HCT116 (cell line): ENCODE data around the gene MBD3L2B. TPM values are rescaled to one million over a fixed set of nuclear protein-coding genes. Genes with fewer than 3 reads are reported as not detected.

Experiments used
- ATAC-seq: fragments of 200-7000 bp; cut with Tn5 transposase; 2 replicates; pipeline ENCODE4 v1.9.1; 2020; ENCODE audit warnings: mild to moderate bottlenecking, moderate library complexity
- BruUV-seq: library from RNA; stranded (reverse); fragments of 400-500 nt; replicated peaks from 2 replicates; lab custom pipeline; 2021; lab: Mats Ljungman, UMichigan
- CTCF ChIA-PET: fragments of 300-600 bp; sonication (Branson Sonifier 250); formaldehyde crosslinking; loops from one replicate; lab custom pipeline; 2021; ENCODE audit warnings: antibody characterized with exemption; lab: Charles Lee
- POLR2A ChIA-PET: fragments of 300-600, 350-600 bp; sonication (Branson Sonifier 250); formaldehyde crosslinking; loops from one replicate; lab custom pipeline; 2021; ENCODE audit warnings: antibody characterized with exemption; lab: Charles Lee
- RAD21 ChIA-PET, 2 experiments: fragments of 300-600 bp; sonication (Branson Sonifier 250); formaldehyde crosslinking; loops; one replicate each; lab custom pipeline; 2023; ENCODE audit warnings: low total read pairs in 2 of 2; ENCODE audit not compliant: uncharacterized antibody in 2 of 2, unreplicated experiment in 2 of 2, low non-redundant PET in 1 of 2; lab: Charles Lee
- DNase-seq: peaks from one replicate; pipeline ENCODE4 v3.0.0-alpha.2; 2010; ENCODE audit warnings: low read depth, low spot score
- H2AFZ ChIP-seq: fragments of 200-600 bp; shearing (Covaris generic), sonication (generic); 2 replicates; pipeline ENCODE4 v1.6.1; 2017; ENCODE audit warnings: low read depth, mixed run types, mixed read lengths, antibody characterized with exemption, low read length; ENCODE audit not compliant: poor library complexity, severe bottlenecking
- H3K27ac ChIP-seq: 2 replicates; pipeline ENCODE4 v1.5.1; 2012; ENCODE audit warnings: low read depth, low read length
- H3K27me3 ChIP-seq: fragments of 200-600 bp; sonication (generic); 2 replicates; pipeline ENCODE4 v1.6.1; 2016; ENCODE audit warnings: mixed run types, low read length, mixed read lengths; ENCODE audit not compliant: insufficient read depth
- H3K36me3 ChIP-seq, 2 experiments: fragments of 200-500 bp in 1 of 2; fragments of 200-600 bp in 1 of 2; sonication (Bioruptor generic) in 1 of 2; sonication (generic) in 1 of 2; 2 replicates each; pipeline versions ENCODE4 v1.5.1 to v1.6.1; 2014 to 2016; ENCODE audit warnings: low read length in 2 of 2, inconsistent platforms in 1 of 2, mixed read lengths in 1 of 2, mixed run types in 1 of 2; ENCODE audit not compliant: insufficient read depth in 2 of 2, control insufficient read depth in 1 of 2
- H3K4me1 ChIP-seq, 2 experiments: fragments of 200-600 bp in 1 of 2; sonication (generic) in 1 of 2; 2 replicates each; pipeline versions ENCODE4 v1.5.1 to v1.6.1; 2012 to 2017; ENCODE audit warnings: low read length in 2 of 2, inconsistent platforms in 1 of 2, mild to moderate bottlenecking in 1 of 2, mixed read lengths in 1 of 2, mixed run types in 1 of 2, moderate library complexity in 1 of 2; ENCODE audit not compliant: insufficient read depth in 2 of 2, control insufficient read depth in 1 of 2
- H3K4me2 ChIP-seq: fragments of 200-600 bp; sonication (generic); 2 replicates; pipeline ENCODE4 v1.6.1; 2017; ENCODE audit warnings: mixed run types, low read length, mixed read lengths
- H3K4me3 ChIP-seq, 2 experiments: fragments of 200-600 bp in 1 of 2; sonication (generic) in 1 of 2; replicated peaks in 1 of 2; 2 replicates each; pipeline ENCODE4 v1.5.1; 2011 to 2016; ENCODE audit warnings: low read length in 2 of 2, control low read depth in 1 of 2, low read depth in 1 of 2, mild to moderate bottlenecking in 1 of 2, mixed read lengths in 1 of 2, mixed run types in 1 of 2
- H3K79me2 ChIP-seq: fragments of 200-600 bp; sonication (generic); 2 replicates; pipeline ENCODE4 v1.6.1; 2017; ENCODE audit warnings: mild to moderate bottlenecking, mixed run types, low read length, moderate library complexity, mixed read lengths; ENCODE audit not compliant: insufficient read depth
- H3K9ac ChIP-seq: fragments of 200-600 bp; sonication (generic); 2 replicates; pipeline ENCODE4 v1.6.1; 2016; ENCODE audit warnings: low read length, mixed read lengths
- H3K9me2 ChIP-seq: fragments of 200-600 bp; sonication (generic), shearing (Covaris generic); 2 replicates; pipeline ENCODE4 v1.6.1; 2017; ENCODE audit warnings: mixed run types, mild to moderate bottlenecking, moderate library complexity; ENCODE audit not compliant: insufficient read depth
- H3K9me3 ChIP-seq, 2 experiments: fragments of 200-500 bp in 1 of 2; fragments of 200-600 bp in 1 of 2; sonication (Bioruptor generic) in 1 of 2; sonication (generic) in 1 of 2; 2 replicates each; pipeline ENCODE4 v1.6.1; 2014 to 2017; ENCODE audit warnings: low read length in 2 of 2, mixed read lengths in 2 of 2, inconsistent platforms in 1 of 2, low read depth in 1 of 2, mild to moderate bottlenecking in 1 of 2, mixed run types in 1 of 2, moderate library complexity in 1 of 2; ENCODE audit not compliant: control insufficient read depth in 1 of 2, insufficient read depth in 1 of 2
- H4K20me1 ChIP-seq: fragments of 200-600 bp; sonication (generic), shearing (Covaris generic); 2 replicates; pipeline ENCODE4 v1.6.1; 2017; ENCODE audit warnings: mixed run types, mild to moderate bottlenecking, moderate library complexity; ENCODE audit not compliant: insufficient read depth
- ATF3 ChIP-seq: IDR thresholded peaks from 2 replicates; pipeline ENCODE4 v1.6.1; 2012
- CTCF ChIP-seq, 3 experiments: fragments of 200-600 bp in 1 of 3; sonication (generic) in 1 of 3; IDR thresholded peaks in 2 of 3; conservative IDR thresholded peaks in 1 of 3; 2 replicates each; pipeline ENCODE4 v1.5.1; 2012 to 2017; ENCODE audit warnings: low read depth in 2 of 3, low read length in 2 of 3, antibody characterized with exemption in 1 of 3, borderline replicate concordance in 1 of 3, control low read depth in 1 of 3, mild to moderate bottlenecking in 1 of 3, mixed read lengths in 1 of 3, mixed run types in 1 of 3, moderate library complexity in 1 of 3; ENCODE audit not compliant: insufficient read depth in 1 of 3
- EGR1 ChIP-seq: IDR thresholded peaks from 2 replicates; pipeline ENCODE4 v1.6.1; 2012; ENCODE audit warnings: low read depth
- EZH2phosphoT487 ChIP-seq: fragments of 200-600 bp; IDR thresholded peaks from 2 replicates; pipeline ENCODE4 v1.6.1; 2018; ENCODE audit warnings: antibody characterized with exemption, borderline replicate concordance
- FOSL1 ChIP-seq: IDR thresholded peaks from 2 replicates; pipeline ENCODE4 v1.6.1; 2012; ENCODE audit warnings: low read depth
- POLR2A ChIP-seq: IDR thresholded peaks from 2 replicates; pipeline ENCODE4 v1.7.0; 2011; ENCODE audit warnings: borderline replicate concordance; ENCODE audit not compliant: insufficient read depth, insufficient read length; ENCODE audit errors: extremely low read depth
- RAD21 ChIP-seq: IDR thresholded peaks from 2 replicates; pipeline ENCODE4 v1.6.1; 2012; ENCODE audit warnings: low read depth, mild to moderate bottlenecking
- REST ChIP-seq: IDR thresholded peaks from 2 replicates; pipeline ENCODE4 v1.6.1; 2012; ENCODE audit warnings: low read depth
- SIN3A ChIP-seq: IDR thresholded peaks from 2 replicates; pipeline ENCODE4 v1.6.1; 2012; ENCODE audit warnings: low read depth
- SP1 ChIP-seq: IDR thresholded peaks from 2 replicates; pipeline ENCODE4 v1.6.1; 2012; ENCODE audit warnings: low read depth
- TCF7L2 ChIP-seq: IDR thresholded peaks from 2 replicates; pipeline ENCODE4 v1.7.0; 2011; ENCODE audit warnings: borderline replicate concordance, inconsistent platforms; ENCODE audit not compliant: insufficient read depth, insufficient read length; ENCODE audit errors: extremely low read depth
- intact Hi-C: fragments of 100-400 bp; cut with micrococcal nuclease; formaldehyde crosslinking; loops from 2 replicates; pipeline ENCODE4 v1.10.0; 2022
- total RNA-seq: library from RNA; stranded (reverse); gene quantifications from one replicate; pipeline ENCODE4 v1.2.1, GENCODE V29; 2021; ENCODE audit not compliant: unreplicated experiment
- TF ChIP-seq, protein P1 (sequence below): IDR thresholded peaks from 2 replicates; pipeline ENCODE4 v1.6.1; 2012

The MBD3L2B gene
- total RNA-seq, 1 experiment from 2014 or later, result not detected

- H3K27me3 ChIP-seq, result no peaks in the 10 kb centered on the region
- no peaks in the 10 kb centered on the region for H3K4me1 ChIP-seq
- no peaks in the 10 kb centered on the region for H4K20me1 ChIP-seq
- RAD21 ChIA-PET, result interaction anchor here in 1 of 2 experiments (1.1 kb wide), 1 partner anchor 55 kb away, joined by 3 read pairs; the partner anchor contains the start of gene ZNF557
- intact Hi-C loops, result no loop called here
- no peaks in the 10 kb centered on the region for H3K36me3 ChIP-seq
- TF ChIP-seq TCF7L2, result no peak
- H3K9ac ChIP-seq, result no peak overlapping the region
- H3K9me2 ChIP-seq, result no peaks in the 10 kb centered on the region
- no peaks in the 10 kb centered on the region for H3K79me2 ChIP-seq
- POLR2A ChIA-PET, result no interaction called here
- CTCF ChIA-PET, result no interaction called here
- H3K9me3 ChIP-seq, result no peaks in the 10 kb centered on the region
- no peak overlapping the region for H3K27ac ChIP-seq
- ATAC-seq (no peak), DNase-seq (no peak)
- BruUV-seq, result no TSS peak
- H2AFZ ChIP-seq, result no peak overlapping the region
- H3K4me2 ChIP-seq, result no peak overlapping the region
- H3K4me3 ChIP-seq, result no peak overlapping the region
These were observed 7.6 kb downstream of the MBD3L2B start for GRCh38 chr19:7013678-7014077.

DNA sequence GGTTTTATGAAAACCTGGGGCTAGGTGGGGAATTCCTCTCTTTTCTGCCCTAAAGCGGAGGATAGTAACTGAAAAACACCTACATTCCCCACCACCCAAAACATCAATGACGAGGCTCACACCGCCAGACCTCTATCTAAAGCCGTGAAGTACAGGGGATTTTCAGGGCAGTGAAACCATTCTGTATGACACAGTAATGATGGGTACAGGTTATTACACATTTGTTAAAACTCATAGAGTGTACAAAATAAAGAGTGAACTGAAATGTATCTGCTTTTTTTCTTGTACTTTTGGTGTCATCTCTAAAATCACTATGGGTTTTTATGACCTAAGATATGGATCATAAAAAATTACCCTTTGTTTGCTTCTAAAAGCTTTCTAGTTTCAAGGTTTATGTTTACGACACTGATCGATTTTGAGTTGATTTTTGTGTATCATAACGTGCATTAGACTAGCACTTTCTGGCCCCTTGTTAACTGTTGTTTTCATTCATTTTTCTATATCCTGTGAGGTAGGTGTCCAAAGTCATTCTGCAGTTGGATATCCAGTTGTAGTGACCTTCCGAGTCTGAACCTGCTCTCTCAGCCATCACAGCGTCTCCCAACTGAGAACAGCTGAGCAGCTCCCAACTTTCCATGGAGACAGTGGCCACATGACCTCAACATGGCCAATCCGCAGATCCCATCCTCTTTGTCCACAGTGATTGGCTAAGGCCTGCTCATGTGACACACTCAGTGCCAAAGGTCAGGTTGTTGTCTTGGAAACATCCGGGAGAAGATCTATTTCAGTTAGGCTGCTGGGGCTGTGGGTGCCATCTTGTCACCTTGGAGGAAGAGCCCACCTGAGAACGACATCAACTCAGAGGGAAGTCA, 10.3 kb downstream of the MBD3L2B start:
- ATAC-seq, result no peak
- BruUV-seq, result no TSS peak
- H3K4me3 ChIP-seq, result no peak overlapping the region
- no peak overlapping the region for H3K9ac ChIP-seq
- H3K9me3 ChIP-seq, result no peaks in the 10 kb centered on the region
- no peaks in the 10 kb centered on the region for H3K79me2 ChIP-seq
- H3K4me2 ChIP-seq, result no peak overlapping the region
- POLR2A ChIA-PET, result no interaction called here
- no peak overlapping the region for H3K27ac ChIP-seq
- no peaks in the 10 kb centered on the region for H3K9me2 ChIP-seq
- no peaks in the 10 kb centered on the region for H4K20me1 ChIP-seq
- RAD21 ChIA-PET, result no interaction called here
- H3K4me1 ChIP-seq, result no peaks in the 10 kb centered on the region
- H3K27me3 ChIP-seq, result no peaks in the 10 kb centered on the region
- intact Hi-C loops, result no loop called here
- TF ChIP-seq CTCF (IDR thresholded peaks at IDR 0.05 in 2 of 3, conservative IDR thresholded peaks at IDR 0.05 in 1 of 3; ENCODE audit: borderline replicate concordance in 1 of 3, insufficient read depth in 1 of 3, low read depth in 2 of 3, low read length in 2 of 3) (no peak), RAD21 (no peak), SIN3A (no peak), REST (no peak), EZH2phosphoT487 (no peak), SP1 (no peak), ATF3 (no peak), FOSL1 (no peak), POLR2A (no peak), EGR1 (no peak)
- TF ChIP-seq, protein P1, sequence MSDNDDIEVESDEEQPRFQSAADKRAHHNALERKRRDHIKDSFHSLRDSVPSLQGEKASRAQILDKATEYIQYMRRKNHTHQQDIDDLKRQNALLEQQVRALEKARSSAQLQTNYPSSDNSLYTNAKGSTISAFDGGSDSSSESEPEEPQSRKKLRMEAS, result no peak
- H3K36me3 ChIP-seq, result no peaks in the 10 kb centered on the region
- no peak overlapping the region for H2AFZ ChIP-seq
- CTCF ChIA-PET, result no interaction called here
- no peak for DNase-seq
